ENCODE measurements around the gene IQCF5. TPM values are rescaled to one million over a fixed set of nuclear protein-coding genes. Genes with fewer than 3 reads are reported as not detected.

IQCF5 gene
- total and polyA plus RNA-seq, 4 donors, result not detected

GRCh38 chr3:51896607-51897305 lies 21.4 kb upstream of the IQCF5 start:
- no peak for DNase-seq (ENCODE audit: low spot score)
- Histone ChIP-seq H3K36me3 (ENCODE audit: control insufficient read depth in 4 of 4, insufficient read depth in 3 of 4, low read depth in 1 of 4, low read length in 3 of 4) (no peaks in the 10 kb centered on the region), H3K9me3 (ENCODE audit: control insufficient read depth in 4 of 4, low read length in 3 of 4) (no peaks in the 10 kb centered on the region), H3K27me3 (ENCODE audit: control insufficient read depth in 4 of 4, insufficient read depth in 4 of 4, low read length in 3 of 4) (peaks cover 0 to 9% (median 0%) of the 10 kb centered on the region in 4 donors), H3K27ac (ENCODE audit: low read depth in 1 of 2, low read length in 2 of 2) (no peak overlapping the region), H3K9ac (ENCODE audit: low read depth in 1 of 2, low read length in 2 of 2) (no peak overlapping the region), H3K4me1 (ENCODE audit: control insufficient read depth in 4 of 4, insufficient read depth in 4 of 4, low read length in 3 of 4) (no peaks in the 10 kb centered on the region), H3K4me3 (ENCODE audit: low read depth in 1 of 3, low read length in 3 of 3) (no peak overlapping the region)
- WGBS, result 87% methylated on average over 10 of the region's 10 CpGs
- TF ChIP-seq HNF4A (conservative IDR thresholded peaks at IDR 0.05) (no peak), SP1 (IDR thresholded peaks at IDR 0.05) (no peak), YY1 (IDR thresholded peaks at IDR 0.05) (no peak), JUND (IDR thresholded peaks at IDR 0.05) (no peak), TAF1 (conservative IDR thresholded peaks at IDR 0.05) (no peak), EGR1 (IDR thresholded peaks at IDR 0.05; ENCODE audit: low read depth in 2 of 2) (no peak), ZBTB33 (IDR thresholded peaks at IDR 0.05) (no peak), FOXA1 (IDR thresholded peaks at IDR 0.05) (no peak), HNF4G (IDR thresholded peaks at IDR 0.05) (no peak), GABPA (IDR thresholded peaks at IDR 0.05 in 1 of 2, conservative IDR thresholded peaks at IDR 0.05 in 1 of 2) (no peak), NR2F2 (IDR thresholded peaks at IDR 0.05) (no peak), FOXA2 (IDR thresholded peaks at IDR 0.05) (no peak), RXRA (IDR thresholded peaks at IDR 0.05) (no peak), RAD21 (IDR thresholded peaks at IDR 0.05) (no peak)
- TF ChIP-seq, protein P1, sequence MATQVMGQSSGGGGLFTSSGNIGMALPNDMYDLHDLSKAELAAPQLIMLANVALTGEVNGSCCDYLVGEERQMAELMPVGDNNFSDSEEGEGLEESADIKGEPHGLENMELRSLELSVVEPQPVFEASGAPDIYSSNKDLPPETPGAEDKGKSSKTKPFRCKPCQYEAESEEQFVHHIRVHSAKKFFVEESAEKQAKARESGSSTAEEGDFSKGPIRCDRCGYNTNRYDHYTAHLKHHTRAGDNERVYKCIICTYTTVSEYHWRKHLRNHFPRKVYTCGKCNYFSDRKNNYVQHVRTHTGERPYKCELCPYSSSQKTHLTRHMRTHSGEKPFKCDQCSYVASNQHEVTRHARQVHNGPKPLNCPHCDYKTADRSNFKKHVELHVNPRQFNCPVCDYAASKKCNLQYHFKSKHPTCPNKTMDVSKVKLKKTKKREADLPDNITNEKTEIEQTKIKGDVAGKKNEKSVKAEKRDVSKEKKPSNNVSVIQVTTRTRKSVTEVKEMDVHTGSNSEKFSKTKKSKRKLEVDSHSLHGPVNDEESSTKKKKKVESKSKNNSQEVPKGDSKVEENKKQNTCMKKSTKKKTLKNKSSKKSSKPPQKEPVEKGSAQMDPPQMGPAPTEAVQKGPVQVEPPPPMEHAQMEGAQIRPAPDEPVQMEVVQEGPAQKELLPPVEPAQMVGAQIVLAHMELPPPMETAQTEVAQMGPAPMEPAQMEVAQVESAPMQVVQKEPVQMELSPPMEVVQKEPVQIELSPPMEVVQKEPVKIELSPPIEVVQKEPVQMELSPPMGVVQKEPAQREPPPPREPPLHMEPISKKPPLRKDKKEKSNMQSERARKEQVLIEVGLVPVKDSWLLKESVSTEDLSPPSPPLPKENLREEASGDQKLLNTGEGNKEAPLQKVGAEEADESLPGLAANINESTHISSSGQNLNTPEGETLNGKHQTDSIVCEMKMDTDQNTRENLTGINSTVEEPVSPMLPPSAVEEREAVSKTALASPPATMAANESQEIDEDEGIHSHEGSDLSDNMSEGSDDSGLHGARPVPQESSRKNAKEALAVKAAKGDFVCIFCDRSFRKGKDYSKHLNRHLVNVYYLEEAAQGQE (IDR thresholded peaks at IDR 0.05), result no peak
- TF ChIP-seq, protein P2, sequence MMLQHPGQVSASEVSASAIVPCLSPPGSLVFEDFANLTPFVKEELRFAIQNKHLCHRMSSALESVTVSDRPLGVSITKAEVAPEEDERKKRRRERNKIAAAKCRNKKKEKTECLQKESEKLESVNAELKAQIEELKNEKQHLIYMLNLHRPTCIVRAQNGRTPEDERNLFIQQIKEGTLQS (IDR thresholded peaks at IDR 0.05), result no peak
- TF ChIP-seq, protein P3, sequence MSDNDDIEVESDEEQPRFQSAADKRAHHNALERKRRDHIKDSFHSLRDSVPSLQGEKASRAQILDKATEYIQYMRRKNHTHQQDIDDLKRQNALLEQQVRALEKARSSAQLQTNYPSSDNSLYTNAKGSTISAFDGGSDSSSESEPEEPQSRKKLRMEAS (IDR thresholded peaks at IDR 0.05), result no peak

DNA sequence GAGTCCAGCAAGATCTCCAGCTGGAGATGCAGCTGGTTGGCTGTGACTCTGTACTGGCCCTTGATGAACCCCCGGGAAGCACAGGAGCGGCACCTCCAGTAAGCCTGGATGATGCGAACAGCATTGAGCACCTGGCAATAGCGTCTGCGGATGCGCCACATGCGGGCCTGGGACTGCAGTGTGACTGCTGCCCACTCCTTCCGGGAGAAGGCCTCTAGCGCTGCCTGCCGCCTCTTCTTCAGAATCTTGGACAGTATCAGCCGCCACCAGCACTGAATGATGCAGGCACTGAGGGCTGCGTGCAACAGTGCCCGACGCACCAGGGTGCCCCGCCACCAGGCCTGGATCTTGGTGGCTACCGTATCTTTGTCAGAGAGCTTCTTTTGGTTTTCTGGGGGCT lies 19.5 kb upstream of the IQCF5 start:
- no peaks in the 10 kb centered on the region for H3K36me3 ChIP-seq (ENCODE audit: control insufficient read depth in 4 of 4, insufficient read depth in 3 of 4, low read depth in 1 of 4, low read length in 3 of 4)
- TF ChIP-seq, protein P2 (IDR thresholded peaks at IDR 0.05), result no peak
- TF ChIP-seq ZBTB33 (IDR thresholded peaks at IDR 0.05), result no peak
- TF ChIP-seq YY1 (IDR thresholded peaks at IDR 0.05), result no peak
- TF ChIP-seq GABPA (IDR thresholded peaks at IDR 0.05 in 1 of 2, conservative IDR thresholded peaks at IDR 0.05 in 1 of 2), result no peak
- no peak for TF ChIP-seq FOXA2 (IDR thresholded peaks at IDR 0.05)
- TF ChIP-seq JUND (IDR thresholded peaks at IDR 0.05), result no peak
- TF ChIP-seq EGR1 (IDR thresholded peaks at IDR 0.05; ENCODE audit: low read depth in 2 of 2), result no peak
- TF ChIP-seq, protein P4, sequence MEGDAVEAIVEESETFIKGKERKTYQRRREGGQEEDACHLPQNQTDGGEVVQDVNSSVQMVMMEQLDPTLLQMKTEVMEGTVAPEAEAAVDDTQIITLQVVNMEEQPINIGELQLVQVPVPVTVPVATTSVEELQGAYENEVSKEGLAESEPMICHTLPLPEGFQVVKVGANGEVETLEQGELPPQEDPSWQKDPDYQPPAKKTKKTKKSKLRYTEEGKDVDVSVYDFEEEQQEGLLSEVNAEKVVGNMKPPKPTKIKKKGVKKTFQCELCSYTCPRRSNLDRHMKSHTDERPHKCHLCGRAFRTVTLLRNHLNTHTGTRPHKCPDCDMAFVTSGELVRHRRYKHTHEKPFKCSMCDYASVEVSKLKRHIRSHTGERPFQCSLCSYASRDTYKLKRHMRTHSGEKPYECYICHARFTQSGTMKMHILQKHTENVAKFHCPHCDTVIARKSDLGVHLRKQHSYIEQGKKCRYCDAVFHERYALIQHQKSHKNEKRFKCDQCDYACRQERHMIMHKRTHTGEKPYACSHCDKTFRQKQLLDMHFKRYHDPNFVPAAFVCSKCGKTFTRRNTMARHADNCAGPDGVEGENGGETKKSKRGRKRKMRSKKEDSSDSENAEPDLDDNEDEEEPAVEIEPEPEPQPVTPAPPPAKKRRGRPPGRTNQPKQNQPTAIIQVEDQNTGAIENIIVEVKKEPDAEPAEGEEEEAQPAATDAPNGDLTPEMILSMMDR (IDR thresholded peaks at IDR 0.05; ENCODE audit: low read depth, low read length, missing input control), result no peak
- no peak for TF ChIP-seq TAF1 (conservative IDR thresholded peaks at IDR 0.05)
- TF ChIP-seq SP1 (IDR thresholded peaks at IDR 0.05), result no peak
- TF ChIP-seq NR2F2 (IDR thresholded peaks at IDR 0.05), result no peak
- TF ChIP-seq HNF4G (IDR thresholded peaks at IDR 0.05), result no peak
- TF ChIP-seq RXRA (IDR thresholded peaks at IDR 0.05), result no peak
- TF ChIP-seq RAD21 (IDR thresholded peaks at IDR 0.05), result no peak
- TF ChIP-seq, protein P3 (IDR thresholded peaks at IDR 0.05), result no peak
- H3K4me3 ChIP-seq (ENCODE audit: low read depth in 1 of 3, low read length in 3 of 3), result no peak overlapping the region
- 91% methylated on average over 16 of the region's 16 CpGs for WGBS
- H3K4me1 ChIP-seq (ENCODE audit: control insufficient read depth in 4 of 4, insufficient read depth in 4 of 4, low read length in 3 of 4), result no peaks in the 10 kb centered on the region
- H3K9ac ChIP-seq (ENCODE audit: low read depth in 1 of 2, low read length in 2 of 2), result no peak overlapping the region
- no peak for DNase-seq (ENCODE audit: low spot score)
- peaks cover 0 to 9% (median 0%) of the 10 kb centered on the region in 4 donors for H3K27me3 ChIP-seq (ENCODE audit: control insufficient read depth in 4 of 4, insufficient read depth in 4 of 4, low read length in 3 of 4)
- no peaks in the 10 kb centered on the region for H3K9me3 ChIP-seq (ENCODE audit: control insufficient read depth in 4 of 4, low read length in 3 of 4)
- H3K27ac ChIP-seq (ENCODE audit: low read depth in 1 of 2, low read length in 2 of 2), result no peak overlapping the region
